Fibroblast of the aortic adventitia (primary cell): ENCODE measurements around the gene GABRG3. TPM values are rescaled to one million over a fixed set of nuclear protein-coding genes. Genes with fewer than 3 reads are reported as not detected.

Experiments used
- DNase-seq: peaks from one replicate; pipeline ENCODE4 v3.0.0-alpha.2; 2010; ENCODE audit warnings: low read depth
- H3K4me3 ChIP-seq: 2 replicates; pipeline ENCODE4 v1.5.1; 2011; ENCODE audit warnings: low read depth, mild to moderate bottlenecking, control low read depth, low read length, moderate library complexity
- total RNA-seq: library from RNA; depleted of rRNA; stranded (reverse); fragments of >200 nt; gene quantifications from 2 replicates; pipeline ENCODE4 v1.2.3, GENCODE V29; 2012; ENCODE audit warnings: low replicate concordance
- TF ChIP-seq, protein P1 (sequence below): IDR thresholded peaks from 2 replicates; pipeline ENCODE4 v1.5.1; 2011; ENCODE audit warnings: mild to moderate bottlenecking, low read length, control low read depth, inconsistent platforms; ENCODE audit not compliant: insufficient read depth

The GABRG3 gene
- total RNA-seq, 1 donor: not detected

DNA sequence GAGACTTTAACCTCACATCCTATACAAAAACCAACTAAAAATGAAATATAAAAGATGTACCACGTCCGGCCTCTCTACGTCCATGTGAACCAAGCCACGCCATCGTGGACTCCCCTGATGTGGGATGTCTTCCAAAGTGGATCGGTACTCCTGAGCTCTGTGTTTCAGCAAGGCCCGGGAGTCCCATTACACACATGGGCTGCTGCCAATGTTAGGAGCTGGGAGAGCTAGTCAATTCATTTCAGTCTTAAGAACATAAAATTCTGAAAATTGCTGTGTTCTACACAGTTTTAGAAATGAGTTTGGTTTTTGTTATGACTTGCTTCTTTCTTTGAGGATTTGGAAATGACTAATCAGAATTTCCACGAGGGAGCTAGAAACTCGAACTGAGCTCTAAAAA, 131.0 kb downstream of the GABRG3 start:
- DNase-seq: no peak
- TF ChIP-seq, protein P1, sequence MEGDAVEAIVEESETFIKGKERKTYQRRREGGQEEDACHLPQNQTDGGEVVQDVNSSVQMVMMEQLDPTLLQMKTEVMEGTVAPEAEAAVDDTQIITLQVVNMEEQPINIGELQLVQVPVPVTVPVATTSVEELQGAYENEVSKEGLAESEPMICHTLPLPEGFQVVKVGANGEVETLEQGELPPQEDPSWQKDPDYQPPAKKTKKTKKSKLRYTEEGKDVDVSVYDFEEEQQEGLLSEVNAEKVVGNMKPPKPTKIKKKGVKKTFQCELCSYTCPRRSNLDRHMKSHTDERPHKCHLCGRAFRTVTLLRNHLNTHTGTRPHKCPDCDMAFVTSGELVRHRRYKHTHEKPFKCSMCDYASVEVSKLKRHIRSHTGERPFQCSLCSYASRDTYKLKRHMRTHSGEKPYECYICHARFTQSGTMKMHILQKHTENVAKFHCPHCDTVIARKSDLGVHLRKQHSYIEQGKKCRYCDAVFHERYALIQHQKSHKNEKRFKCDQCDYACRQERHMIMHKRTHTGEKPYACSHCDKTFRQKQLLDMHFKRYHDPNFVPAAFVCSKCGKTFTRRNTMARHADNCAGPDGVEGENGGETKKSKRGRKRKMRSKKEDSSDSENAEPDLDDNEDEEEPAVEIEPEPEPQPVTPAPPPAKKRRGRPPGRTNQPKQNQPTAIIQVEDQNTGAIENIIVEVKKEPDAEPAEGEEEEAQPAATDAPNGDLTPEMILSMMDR: no peak
- H3K4me3 ChIP-seq: no peak overlapping the region

DNA sequence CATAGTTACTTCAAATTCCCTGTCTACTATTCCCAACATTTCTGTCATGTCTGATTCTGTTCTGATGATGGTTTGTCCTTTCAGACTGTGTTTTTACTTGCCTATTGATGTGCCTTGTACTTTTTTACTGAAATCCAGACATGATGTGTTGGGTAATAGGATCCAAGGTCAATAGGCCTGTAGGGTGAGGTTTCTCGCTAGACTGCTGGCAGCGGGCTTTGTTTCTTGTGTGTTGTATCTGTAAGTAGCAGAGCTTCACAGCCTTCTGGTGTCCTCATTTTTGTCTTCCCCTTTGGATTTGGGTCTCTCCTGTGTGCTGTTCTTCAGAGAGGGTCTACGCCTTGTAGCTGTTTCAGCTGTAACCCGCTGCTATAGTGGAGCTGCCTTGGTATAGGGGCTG, 140.3 kb downstream of the GABRG3 start:
- TF ChIP-seq, protein P1: no peak
- H3K4me3 ChIP-seq: no peak overlapping the region
- no peak for DNase-seq

- TF ChIP-seq, protein P1: no peak
- no peak overlapping the region for H3K4me3 ChIP-seq
- DNase-seq: no peak
Measured at GRCh38 chr15:27114473-27114872, 143.5 kb downstream of the GABRG3 start.

- DNase-seq: no peak
- TF ChIP-seq, protein P1: no peak
- H3K4me3 ChIP-seq: no peak overlapping the region
Measured at GRCh38 chr15:27119695-27120266, 148.8 kb downstream of the GABRG3 start.

DNA sequence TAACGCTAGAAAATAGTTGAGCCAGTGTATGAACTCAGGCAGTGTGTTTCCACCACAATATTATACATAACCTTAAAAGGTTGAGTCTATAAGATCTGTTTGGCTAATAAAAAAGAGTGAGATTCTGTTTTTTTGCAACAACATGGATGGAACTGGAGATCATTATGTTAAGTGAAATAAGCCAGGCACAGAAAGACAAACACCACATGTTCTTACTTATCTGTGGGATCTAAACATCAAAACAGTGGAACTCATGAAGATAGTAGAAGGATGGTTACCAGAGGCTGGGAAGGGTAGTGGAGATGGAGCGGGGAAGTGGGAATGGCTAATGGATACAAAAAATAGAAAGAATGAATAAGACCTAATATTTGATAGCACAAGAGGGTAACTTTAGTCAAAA, 150.7 kb downstream of the GABRG3 start:
- DNase-seq: no peak
- no peak overlapping the region for H3K4me3 ChIP-seq
- TF ChIP-seq, protein P1: no peak

DNA sequence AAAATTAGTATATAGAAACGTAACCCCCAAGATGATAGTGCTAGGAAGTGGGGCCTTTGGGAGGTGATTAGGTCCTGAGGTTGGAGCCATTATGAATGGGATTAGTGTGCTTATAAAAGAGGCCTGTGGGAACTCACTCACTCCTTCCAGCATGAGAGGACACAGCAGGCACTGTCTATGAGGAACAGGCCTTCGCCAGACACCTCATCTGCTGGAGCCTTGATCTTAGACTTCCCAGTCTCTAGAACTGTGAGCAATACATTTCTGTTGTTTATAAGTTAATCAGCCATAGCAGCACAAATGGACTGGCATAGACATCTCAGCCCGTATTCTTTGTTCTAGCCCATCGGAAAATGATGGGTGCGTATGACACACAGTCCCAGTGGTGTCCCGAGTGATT, 152.3 kb downstream of the GABRG3 start:
- TF ChIP-seq, protein P1: no peak
- no peak for DNase-seq
- no peak overlapping the region for H3K4me3 ChIP-seq

DNA sequence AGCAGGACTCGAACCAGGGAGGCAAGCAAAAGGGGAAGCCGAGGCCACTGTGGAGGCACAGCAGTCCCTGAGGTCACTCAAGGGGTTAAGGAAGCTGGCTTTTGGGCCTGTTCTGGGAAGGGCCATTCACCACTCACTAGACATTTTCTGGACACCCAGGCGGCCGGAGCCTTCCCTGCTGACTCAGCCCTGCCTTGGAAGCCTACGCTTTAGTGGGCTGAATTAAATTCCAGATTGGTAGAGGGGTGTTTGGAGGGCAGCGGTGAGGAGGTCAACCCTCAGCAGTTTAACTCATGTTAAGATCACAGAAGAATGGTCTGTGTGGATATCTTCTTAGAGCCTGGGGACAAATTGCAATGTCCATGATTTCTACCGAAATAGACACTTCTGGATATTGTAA, 152.8 kb downstream of the GABRG3 start:
- H3K4me3 ChIP-seq: no peak overlapping the region
- DNase-seq: no peak
- TF ChIP-seq, protein P1: no peak
